ENCODE data around the gene PHLDA2.

The PHLDA2 gene

DNA sequence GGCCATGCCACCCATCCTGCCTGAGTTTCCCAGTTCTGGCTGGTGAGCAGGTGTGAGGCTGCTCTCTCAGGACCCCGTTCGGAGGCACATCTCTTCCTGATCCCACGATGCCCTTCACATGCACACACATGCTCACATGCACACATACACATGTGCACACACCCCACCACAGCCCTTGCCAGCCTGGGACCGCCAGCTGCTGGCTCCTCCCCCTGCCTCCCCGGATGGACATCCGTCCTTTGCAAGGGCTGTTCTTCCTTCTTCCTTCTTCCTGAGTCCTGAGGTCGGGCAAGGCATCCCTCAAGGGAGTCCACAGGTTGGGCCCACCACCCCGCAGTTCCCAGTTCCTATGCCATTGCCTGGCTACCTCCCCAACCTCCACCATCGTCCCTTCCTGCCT, 33.2 kb downstream of the PHLDA2 start:
- DNase-seq = no peak

DNA sequence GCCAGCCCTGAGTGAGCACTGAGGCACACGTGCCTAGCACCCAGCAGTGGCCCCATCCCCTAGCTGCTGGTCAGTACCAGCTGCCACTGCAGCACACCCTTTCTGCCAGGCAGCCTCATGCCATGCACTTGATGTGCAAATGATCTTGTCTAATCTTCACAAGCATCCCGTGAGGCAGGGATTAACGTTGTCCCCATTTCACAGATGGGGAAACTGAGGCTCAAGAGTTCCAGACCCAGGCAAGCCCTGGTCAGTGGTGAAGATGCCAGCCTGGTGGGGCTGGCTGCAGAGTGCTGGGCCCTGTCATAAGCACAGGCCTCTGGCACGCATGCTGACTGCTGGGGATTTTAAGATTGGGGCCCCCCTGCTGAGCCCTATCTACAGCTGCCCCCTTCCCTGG, 35.3 kb downstream of the PHLDA2 start:
- no peak for DNase-seq

DNA sequence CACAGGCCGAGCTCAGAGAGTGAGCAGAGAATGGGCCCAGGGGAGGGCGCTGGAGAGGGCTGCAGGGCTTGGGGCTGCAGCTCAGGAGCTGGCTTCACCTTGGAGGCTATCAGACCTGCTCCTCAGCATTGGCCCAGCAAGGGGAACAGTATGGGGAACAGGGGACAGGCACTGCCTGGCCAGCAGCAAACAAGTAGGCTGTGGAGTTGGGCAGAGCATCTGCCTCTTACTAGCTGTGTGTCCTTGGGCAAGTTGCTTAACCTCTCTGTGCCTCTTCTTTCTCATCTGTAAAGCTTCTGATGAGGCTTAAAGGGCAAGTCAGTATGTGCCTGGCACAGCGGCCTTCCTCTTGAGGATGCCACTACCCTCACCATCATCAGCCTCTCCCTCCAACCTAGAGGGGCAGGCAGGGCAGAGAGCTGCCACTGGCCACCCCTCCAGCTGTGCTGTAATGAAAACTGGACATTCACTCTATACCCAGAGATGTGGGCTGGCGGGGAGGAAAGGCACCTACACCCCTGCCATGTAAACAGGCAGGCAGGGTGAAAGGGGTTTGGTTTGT, 36.2 kb downstream of the PHLDA2 start:
- peak; percentile 55 for DNase-seq

DNA sequence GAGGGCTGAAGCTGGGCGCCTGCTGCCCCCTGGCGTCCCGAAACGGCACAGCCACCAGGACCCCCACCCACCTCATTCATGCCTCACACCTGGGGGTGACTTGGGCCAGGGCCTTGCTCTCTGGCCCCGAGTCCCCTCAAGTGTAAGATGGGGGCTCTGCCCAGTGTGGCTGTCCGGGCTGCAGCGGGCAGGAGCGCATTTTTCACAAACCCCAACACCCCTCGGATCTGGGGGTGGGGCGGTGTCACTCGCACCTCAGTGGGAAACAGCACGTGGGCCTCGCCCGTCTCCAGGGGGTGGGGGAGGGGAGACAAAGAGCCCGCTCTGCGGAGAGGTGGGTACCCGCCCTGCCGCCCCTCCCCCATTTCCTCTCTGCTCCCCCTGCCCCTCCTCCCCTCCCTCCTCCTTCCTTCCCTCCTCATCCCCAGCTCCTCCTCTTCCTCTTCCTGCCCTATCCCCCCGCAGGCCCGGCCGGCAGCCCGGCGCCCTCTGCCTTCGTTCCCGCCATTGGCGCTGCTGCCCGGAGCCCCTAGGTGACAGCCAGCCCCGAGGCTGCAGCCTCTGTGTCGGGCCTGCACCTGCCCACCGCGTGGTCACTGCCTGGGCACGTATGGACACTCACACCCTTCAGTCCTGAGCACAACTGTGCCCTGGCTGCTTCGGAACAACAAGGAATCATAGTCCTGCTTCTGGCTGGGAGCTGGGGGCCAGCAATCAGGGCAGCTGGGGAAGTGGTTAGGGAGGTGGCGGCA, 36.8 kb downstream of the PHLDA2 start:
- DNase-seq = peak; percentile 65

DNA sequence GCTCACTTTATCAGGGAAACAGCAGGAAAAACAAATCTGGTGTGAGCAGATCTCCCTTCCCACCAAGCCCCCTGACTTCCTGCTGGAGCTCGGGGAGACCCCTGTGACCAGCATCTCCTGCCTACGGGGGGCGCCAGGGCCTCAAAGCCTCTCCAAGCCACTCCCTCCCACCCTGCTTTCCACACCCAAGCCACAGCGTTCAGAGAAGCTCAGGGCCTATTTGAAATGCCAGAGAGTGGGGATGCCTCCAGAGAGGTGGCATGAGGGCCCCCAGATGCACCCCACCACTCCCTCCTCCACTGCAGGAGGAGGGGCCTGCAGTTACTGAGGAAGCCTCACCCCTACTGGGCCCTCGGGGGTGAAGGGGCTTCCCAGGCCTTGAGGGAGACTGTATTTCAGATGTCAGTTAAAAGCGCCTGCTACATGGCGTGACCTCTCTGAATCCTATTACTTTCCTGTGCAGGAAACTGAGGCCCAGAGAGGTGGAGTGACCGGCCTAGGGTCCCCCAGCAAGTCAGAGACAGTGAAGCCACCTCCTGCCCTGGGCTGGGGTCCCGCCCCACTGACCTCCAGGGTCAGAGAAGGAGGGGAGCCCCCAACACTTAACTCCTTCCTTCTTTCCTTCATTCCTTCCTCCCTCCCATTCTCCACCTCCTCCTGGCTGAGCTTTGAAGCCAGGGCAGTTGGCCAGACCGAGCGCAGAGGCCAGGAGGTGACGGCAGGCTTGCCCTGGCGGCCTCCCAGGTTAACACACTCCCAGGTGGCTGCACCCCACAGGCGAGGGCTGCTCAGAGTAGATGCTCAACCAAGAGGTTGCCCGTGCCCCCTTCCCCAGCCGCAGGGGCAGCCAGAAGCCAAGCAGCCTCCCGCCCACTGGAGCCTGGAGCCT, 37.6 kb downstream of the PHLDA2 start:
- DNase-seq = no peak

DNA sequence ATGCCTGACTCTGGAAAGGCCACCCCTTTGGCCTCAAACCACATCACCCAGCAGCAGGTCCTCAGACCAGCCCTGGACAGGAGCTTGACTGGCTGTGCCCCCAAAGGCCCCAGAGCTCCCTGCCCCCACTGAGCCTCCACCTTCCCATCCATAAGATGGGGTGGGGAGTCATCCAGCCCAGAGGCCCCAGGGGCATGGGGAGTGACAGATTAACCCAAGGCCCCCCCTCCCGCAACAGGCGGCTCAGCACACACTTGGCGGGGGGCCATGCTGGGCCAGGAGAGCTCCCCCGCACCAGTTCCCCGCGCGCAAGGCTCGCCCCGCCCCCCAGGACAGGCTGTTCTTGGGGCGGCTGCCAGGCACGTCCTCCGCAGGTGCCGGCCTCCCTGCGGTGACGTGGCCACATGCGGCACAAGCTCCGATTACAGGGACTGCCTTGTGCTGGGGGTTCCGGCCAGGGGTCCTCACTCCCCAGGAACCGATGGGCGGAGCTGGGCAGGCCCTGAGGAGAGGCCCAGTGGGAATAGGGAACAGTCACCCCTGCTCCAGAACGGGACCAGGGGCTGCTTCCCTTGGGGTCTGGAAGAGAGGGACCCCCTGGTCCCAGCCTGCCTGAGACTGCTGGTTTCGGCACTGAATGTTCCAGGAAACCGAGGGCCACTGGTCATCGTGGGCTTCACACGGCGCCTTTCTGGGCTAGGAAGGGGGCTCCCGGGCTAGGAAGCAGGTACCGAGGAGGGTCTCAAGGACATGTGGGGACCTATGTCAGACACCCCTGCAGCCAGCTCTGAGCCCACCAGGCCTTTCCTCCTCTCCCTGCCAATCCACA, 38.5 kb downstream of the PHLDA2 start:
- no peak for DNase-seq

DNA sequence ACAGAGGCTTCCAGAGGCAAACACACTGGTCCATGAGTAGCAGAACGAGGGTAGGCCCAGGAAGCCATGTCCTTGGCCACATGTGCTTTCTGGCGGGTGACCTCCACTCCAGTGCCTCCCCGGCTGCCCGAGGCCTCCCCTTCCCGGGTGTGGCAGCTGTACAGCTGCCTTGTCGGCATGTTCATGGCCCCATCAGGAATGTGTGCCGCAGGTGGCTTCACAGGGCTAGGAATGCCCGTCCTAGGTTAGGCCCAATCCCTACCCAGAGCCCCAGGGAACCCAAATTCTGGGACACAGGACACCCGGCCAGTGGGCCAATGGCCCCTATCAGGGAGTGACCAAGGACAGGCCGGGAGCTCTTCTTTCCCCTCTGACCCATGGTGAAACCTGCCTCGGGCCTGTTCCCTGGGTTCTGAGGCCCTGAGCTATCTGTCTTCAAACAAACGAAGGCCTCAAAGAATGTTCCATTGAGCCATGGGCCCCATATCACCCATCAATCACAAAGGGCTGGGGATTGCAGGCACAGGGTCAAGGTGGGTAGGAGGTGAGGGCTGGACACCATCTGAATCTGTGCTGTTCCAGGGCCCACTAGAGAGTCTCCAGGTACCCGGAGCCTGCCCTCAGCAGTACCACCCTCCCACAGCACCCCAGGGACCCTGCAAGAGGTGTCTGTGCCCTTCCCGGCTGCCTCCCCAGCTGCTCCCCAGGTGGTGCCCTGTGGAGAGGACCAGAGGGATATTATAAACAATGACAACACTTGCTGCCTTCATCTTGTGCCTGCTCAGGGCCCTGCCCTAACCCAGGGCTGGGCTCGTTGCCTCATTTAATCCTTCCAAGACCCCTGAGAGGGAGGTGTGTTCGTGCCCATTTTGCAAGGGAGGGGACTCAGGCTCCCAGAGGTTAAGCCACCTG, 39.6 kb downstream of the PHLDA2 start:
- no peak for DNase-seq

DNA sequence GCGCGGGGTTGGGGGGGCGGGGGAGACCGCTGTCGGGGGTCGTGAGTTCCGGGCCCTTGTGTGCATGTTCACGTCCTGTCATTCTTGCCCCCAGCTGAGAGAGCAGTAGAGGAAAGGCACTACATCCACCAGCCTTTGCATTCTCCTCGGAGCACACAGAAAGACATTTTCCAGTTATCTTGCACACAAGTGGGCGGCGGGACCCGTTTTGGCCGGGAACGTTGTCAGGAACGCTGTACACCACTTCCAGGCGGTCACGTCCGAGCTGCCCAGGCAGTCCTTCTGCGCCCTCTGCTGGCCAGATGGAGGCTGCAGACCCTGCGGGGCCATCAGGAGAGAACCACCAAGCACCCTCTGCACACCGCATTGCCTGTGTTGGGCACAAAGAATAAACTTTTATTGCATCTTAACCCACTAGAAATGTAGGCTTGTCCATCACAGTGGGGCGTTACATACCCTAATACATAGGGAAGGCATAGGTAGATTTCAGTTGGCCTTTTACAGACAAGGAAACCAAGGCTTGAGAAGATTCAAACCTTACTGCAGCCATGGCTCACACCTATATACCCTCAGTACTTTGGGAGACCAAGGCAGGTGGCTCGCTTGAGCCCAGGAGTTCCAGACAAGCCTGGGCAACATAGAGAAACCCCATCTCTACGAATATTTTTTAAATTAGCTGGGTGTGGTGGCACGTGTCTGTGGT, 40.8 kb downstream of the PHLDA2 start:
- DNase-seq = peak; percentile 91

DNA sequence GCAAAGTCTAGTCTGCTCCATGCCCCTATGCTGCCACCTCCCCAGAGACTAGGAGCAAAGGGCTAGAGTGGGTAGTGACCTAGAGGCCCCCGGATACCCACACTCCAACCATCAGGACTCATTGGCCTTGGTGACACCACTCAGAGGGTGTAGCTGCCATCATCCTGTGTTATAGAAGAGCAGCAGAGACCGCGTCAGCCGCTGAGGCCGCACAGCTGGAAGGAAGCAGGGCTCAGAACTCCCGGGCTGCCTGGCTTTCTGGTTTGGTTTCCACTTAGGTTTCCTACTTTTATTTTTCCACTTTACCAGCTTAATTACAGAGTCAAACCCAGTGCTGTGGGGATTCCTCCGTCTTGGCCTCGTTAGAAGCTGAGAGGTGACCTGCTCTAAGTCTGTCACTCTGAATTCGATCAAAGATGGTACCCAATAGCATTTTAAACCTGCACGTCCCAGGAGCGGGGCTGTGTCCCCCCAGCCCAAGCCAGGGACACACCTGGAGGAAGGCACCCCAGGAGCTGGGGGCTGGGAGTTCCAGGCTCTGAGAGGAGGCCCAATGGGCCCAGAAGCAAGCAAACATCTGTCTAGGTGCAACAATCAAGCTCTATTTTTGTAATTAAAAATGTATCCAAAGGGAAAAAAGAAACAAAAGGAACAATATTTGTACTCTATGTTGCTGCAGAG, 41.6 kb downstream of the PHLDA2 start:
- no peak for DNase-seq

DNA sequence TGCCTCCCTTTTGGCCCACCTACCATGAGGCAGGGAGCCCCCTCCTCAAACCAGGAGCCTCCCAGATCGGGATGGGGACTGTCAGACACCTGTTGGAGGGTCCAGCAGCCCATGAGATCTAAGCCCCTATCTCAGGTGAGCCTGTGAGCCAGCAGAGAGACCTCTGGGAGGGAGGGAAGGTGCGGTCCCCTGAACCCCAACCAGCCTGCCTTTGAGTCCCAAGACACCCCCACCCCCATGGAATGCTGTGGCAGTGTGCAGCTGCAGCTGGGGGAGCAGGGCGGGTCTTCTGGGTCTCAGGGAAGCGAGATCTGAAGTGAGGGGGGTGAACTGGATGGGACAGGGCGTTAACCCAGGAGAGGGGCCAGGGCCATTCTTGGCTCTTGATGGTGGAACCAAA, 42.3 kb downstream of the PHLDA2 start:
- DNase-seq = no peak

DNA sequence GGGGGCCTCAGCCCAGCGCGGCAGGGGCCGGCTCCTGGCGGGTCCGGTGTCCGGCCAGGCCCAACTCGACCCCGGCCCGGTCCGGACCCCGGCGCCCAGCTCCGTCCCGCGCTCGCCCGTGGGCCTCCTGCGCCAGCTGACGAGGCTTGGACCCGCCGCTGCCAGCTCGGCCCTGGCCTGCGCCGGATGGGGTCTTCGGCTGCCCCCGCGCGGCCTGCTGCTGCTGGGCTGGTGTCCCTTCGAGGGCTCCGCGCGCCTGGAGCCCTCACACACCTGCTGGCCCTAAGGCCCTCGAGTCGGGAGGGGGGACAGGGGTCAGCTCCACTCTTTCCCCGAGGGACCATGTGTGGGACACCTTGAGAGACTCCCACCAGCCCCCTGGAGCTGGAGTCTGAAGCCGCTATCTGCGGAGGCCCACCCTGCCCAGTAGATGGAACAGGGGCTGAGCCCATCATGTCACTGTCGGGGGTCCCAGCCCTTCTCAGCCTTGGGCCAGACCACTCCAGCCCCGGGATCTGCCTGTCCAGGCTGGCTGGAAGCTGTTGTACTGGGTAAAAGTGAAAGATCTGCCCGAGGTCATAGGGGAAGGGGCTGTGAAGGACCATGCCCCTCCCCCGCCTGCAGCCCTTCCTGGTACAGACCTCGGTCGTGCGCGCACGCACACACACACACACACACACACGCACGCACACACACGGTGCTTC, 42.9 kb downstream of the PHLDA2 start:
- peak; percentile 31 for DNase-seq

DNA sequence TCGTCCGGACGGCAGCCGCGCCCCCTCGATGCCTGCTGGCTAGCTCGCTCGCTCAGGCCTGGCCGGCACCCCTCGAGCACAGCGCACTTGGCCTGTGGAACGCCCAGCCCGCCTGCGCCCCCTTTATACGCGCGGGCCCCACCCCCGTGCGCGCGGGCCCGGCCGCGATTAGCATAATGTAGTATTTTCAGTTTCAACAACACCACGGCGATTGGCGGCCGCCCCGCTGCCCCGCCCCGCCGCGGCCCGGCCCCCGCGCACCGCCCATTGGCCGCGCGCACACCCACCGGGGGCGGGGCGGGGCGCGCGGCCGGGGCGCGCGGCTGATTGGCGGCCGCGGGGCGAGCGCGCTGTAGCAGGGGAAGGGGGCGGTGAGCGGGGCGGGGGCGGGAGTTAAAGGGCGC, 43.5 kb downstream of the PHLDA2 start, which contains the start of gene CDKN1C:
Gene CDKN1C, minus strand, starts transcription at position 98 of the 404 bp plus-strand sequence. CDS start 319 bp downstream, outside the sequence.
- DNase-seq = peak; percentile 86

DNA sequence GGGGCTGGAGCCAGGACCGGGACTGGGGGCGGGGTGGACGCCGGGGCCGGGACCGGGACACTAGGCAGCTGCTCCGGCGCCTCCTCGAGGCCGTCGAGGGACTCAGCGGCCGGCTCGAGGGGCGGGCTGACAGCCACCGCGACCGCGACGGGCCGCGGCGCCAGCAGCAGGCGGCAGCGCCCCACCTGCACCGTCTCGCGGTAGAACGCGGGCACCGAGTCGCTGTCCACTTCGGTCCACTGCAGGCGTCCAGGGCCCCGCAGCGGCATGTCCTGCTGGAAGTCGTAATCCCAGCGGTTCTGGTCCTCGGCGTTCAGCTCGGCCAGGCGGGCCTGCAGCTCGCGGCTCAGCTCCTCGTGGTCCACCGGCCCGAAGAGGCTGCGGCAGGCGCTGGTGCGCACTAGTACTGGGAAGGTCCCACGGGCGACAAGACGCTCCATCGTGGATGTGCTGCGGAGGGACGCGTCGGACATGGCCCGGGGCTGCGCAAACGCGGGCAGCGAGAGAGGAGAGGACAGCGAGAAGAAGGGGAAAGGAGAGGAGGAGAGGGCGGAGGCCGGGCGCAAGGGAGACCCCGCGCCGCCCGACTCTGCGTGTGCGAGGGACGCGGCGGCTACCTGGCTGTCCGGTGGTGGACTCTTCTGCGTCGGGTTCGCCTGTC, 44.1 kb downstream of the PHLDA2 start:
- peak; percentile 70 for DNase-seq

DNA sequence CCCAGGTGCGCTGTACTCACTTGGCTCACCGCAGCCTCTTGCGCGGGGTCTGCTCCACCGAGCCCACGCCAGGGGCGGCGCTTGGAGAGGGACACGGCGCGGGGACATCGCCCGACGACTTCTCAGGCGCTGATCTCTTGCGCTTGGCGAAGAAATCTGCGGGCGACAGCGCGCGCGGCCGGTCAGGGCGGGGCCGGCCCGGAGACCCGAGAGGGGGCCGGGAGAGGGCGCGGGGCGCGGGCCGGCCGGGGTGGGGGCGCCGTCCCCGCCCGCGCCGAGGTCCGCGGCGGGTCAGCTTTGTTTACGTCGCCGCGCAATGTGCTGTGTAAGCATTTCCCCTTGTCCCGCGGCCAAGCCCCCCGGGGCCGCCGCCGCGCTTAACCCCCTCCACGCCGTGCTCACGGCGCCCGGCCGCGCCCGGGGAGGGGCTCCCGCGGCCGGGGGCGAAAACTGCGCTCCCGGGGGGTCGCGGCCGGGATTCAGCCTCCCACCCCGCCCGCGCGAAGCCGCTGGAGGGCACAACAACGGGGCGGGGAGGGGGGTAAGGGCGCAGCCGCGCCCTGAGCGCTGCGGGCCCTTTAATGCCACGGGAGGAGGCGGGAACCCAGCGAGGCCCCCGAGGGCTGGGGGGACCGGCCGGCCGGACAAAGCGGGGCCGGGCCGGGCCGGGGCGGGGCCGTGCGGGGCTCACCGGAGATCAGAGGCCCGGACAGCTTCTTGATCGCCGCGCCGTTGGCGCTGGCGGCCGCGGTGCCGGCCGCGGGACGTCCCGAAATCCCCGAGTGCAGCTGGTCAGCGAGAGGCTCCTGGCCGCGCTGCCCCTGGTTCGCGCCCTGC, 45.0 kb downstream of the PHLDA2 start:
- no peak for DNase-seq

DNA sequence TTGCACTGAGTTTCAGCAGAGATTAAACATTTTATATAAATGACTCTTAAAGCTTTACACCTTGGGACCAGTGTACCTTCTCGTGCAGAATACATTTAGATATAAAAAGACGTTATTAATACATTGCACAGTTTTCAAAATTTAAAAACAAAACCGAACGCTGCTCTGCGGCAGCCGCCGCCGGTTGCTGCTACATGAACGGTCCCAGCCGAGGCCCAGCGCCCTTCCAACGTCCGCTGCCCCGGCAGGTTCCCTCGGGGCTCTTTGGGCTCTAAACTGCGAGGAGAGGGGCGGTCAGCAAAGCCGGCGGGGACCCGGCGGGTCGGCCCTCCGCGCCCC, 45.6 kb downstream of the PHLDA2 start:
- no peak for DNase-seq

DNA sequence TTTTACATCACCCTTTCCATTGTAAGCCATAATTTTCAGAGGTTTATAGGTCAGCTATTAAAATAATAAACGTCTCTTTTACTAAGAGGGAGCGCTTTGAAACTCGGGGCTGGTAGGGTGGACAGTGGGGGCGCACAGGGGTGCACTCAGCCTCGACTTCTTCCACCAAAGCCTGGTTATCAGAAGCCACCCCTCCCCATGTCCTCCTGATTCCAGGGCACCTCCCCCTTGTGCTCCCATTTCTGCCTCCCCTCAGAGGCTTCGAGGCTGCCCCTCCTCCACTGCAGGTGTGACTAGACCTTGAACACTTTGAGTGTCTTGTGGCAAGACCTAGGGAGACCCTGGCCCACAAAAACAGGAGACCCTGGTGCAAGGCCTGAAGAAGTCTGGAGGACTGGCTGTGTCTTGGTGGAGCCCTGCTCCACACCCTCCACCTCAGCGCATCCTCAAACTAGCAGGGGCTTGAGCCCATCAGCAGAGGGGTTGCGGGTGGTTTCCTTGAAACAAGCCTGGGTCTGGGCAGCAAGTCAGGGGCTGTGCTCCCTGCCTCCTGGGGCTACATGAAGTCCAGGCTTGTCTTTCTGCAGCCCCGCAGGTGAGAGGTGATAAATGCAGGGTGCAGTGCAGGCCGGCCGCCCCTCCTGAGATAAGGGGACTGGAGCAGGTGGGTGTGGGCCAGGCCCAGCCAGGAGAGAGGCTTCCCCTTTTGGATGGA, 46.7 kb downstream of the PHLDA2 start:
- no peak for DNase-seq

DNA sequence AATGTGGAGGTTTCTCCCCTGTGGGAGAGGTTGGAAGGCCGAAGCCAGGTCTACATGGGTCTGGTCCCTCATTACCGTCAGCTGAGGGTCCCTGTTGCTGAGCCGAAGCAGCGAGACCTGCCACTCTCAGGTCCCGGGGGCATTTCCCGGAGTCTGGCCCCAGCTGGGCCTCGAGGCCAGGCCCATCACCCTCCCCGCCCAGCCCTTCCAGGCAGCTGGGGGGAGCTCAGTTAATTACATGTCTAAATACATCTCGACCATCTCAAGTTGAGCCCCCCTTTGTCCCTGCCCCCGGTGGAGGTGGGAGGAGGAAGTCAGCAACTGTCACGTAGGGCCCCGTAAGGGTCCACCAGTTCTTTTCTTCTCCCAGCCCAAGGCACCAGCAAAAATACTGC, 47.2 kb downstream of the PHLDA2 start:
- DNase-seq = no peak

All from hematopoietic multipotent progenitor cell treated with erythropoietin and hydrocortisone succinate and interleukin-3 and kit ligand, for 6 days (in vitro differentiated cells).